Right lobe of liver (tissue), 4 donors: ENCODE data around the gene CSF3R.

Experiments used
- POLR2A ChIP-seq: fragments of 450-650 bp; IDR thresholded peaks from one replicate; pipeline ENCODE4 v1.6.1; 2017; ENCODE audit warnings: antibody characterized with exemption, mild to moderate bottlenecking
- TF ChIP-seq, protein P1 (sequence below), 4 donors: fragments of 200-600 bp in 3 of 4; fragments of 450-650 bp in 1 of 4; IDR thresholded peaks; one replicate each; pipeline versions ENCODE4 v1.5.1 to v1.8.0; 2016 to 2022; ENCODE audit warnings: antibody characterized with exemption in 4 of 4, mild to moderate bottlenecking in 2 of 4
- donor health status: DM: no; HTN: no; CAD: no.
- donor health status: DM: no; HTN: no; CAD: no.
- donor health status: DM: no; HTN: yes; CAD: no.

DNA sequence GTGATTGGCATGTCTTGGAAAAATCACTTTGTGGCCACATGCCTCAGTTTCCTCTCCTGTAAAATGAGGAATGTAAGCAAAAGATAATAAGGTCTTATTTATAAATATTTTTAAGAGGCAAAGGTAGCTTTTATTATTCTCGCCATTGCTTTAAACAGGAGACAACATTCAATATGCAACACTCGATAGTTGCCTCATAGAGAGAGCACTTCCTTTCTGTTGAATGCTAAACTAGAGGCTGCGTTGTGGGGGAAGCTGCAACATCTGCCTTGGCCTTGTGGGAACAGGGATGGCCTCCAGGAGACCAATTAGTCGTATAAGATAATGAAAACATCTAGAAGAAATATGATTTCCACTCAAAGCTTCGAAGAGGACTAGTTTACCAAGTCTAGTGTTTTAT, 36.0 kb downstream of the CSF3R start:
- TF ChIP-seq POLR2A, result no peak
- TF ChIP-seq, protein P1, sequence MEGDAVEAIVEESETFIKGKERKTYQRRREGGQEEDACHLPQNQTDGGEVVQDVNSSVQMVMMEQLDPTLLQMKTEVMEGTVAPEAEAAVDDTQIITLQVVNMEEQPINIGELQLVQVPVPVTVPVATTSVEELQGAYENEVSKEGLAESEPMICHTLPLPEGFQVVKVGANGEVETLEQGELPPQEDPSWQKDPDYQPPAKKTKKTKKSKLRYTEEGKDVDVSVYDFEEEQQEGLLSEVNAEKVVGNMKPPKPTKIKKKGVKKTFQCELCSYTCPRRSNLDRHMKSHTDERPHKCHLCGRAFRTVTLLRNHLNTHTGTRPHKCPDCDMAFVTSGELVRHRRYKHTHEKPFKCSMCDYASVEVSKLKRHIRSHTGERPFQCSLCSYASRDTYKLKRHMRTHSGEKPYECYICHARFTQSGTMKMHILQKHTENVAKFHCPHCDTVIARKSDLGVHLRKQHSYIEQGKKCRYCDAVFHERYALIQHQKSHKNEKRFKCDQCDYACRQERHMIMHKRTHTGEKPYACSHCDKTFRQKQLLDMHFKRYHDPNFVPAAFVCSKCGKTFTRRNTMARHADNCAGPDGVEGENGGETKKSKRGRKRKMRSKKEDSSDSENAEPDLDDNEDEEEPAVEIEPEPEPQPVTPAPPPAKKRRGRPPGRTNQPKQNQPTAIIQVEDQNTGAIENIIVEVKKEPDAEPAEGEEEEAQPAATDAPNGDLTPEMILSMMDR (IDR thresholded peaks at IDR 0.05), result no peak
